ENCODE results near the gene CYP26C1.
"Not testable (repeated sequence)": the region's sequence is repeated elsewhere in the genome, so short reads cannot be mapped to it uniquely, and the experiment has no call there.

CYP26C1 gene

DNA sequence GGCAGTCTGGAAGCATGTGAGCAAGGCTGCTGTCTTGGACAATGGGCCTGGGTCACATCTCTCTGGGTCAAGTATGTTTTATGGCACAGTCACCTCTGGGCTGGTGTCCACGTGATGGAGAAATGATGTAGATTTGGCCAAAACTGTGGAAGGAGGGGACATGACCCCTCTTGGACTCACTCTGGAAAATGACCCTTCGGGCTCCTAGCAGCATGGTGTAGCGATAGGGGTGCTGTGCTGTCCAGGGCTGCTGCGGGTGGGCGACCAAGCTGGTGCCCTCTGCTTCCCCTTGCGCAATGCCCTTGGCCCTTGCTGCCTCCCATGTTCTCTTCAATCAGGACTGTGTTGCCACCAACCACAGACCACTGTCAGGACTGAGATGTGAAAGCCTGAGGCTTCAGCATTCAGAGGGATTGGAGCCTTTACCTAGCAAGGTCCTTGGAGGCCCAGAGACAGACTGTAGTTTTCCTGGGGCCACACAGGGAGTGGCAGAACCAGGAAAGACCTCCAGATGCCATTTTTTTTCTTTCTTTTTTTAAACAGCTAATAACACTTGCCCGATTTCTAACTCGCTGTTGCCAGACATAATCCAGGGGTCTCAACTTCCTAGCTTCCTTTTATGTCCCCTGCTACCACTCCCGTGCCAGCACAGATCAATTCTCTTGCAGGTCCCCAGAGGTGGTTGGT, 19.2 kb downstream of the CYP26C1 start:
- no peak for DNase-seq

DNA sequence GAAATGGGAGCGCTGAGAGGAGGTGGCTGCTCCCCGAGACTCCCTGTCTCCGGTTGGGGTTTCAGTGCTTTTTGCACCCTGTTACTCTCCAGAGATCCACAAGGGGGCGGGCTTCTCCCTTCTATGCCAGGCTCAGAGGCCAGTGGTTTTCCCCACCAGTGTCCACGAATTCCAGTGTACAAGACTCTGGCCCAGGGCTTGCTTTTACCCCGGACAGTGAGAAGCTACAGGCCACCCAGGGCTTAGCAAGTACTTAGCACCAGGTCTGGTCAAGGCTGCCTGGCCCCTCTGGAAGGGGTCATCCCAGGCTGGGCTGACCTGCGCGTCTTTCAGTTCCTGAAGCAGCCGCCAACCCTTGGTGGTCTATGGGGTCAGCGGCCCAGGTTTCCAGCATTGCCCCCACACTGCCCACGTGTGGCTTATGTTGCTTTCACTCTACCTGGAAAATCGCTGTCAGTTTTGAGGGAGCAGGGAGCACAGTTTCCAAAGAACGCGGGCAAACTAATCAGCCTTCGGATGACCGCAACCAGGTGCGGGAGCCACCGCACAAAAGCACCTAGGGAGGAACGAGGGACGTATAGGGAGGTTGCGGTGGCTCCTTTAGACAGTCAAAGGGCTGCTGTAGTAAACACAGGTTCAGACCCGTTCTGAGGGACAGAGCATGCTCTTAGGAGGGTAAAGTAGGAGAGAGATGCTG, 19.9 kb downstream of the CYP26C1 start:
- no peak for DNase-seq

DNA sequence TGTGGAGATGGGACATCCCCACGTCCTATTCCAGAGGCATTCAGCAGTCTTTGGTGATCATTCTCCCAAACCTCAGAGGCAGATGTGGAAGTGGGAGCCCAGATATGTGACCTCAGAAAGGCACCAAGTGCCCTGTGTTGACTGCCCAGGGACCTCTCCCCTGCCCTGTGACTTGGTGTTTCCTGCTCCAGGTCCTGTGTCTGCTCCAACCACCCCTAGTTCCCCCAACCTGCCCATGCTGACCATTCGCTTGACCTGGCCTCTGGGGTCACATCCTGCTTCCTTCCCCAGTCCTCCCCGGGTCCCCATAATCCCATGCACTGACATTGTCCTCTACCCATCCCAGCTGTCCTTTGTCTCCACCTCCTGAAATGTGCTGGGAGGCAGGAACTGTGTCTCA, 20.7 kb downstream of the CYP26C1 start:
- DNase-seq = no peak

DNA sequence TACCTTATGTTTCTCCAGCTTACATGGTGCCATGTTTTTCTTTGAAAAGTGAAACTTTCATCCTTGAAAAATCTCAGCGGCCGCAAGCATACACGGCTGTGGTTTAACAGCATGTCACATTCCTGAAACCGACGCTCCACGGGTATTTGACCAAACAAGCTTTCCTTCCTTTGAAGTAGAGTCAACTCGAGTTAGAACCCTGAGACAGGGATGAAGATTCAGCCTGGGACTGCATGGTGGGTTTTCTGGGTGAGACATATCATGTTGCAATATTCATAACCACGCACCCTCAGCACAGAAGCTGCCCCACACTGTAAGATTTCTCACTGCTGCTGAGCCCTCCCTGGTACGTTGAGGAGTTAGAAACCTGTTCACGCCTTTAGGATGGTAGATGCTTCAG, 21.2 kb downstream of the CYP26C1 start:
- no peak for DNase-seq

DNA sequence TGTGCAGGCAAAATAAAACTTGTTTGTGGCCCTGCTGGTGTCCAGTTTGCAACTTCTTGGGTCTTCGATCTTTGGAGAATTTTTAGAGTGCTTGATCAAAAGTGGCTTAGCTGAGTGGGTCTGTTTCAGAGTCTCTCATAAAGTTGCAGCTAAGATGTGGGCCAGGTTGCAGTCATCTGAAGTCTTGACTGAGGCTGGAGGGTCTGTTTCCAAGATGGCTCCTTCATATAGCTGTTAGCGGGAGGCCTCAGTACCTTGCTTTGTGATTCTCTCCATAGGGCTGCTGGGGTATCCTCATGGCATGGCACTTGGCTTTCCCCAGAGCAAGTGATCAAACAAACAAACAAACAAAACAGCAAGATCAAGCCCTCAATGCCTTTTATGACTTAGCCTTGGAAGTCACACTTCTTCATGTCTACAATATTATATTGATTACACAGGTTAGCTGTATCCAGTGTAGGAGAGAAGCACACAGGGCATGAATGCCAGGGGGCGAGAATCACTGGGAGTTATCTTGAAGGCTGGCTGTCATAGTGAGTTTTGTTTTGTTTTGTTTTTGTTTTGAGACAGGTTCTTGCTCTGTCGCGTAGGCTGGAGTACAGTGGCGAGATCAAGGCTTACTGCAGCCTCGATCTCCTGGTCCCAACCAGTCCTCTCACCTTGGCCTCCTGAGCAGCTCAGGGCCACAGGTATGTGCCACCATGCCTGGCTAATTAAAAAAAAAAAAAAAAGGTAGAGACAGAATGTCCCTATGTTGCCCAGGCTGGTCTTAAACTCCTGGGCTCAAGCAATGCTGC, 23.3 kb downstream of the CYP26C1 start:
- DNase-seq = no peak

GRCh38 chr10:93085272-93085859, 24.8 kb downstream of the CYP26C1 start:
- DNase-seq = no peak

DNA sequence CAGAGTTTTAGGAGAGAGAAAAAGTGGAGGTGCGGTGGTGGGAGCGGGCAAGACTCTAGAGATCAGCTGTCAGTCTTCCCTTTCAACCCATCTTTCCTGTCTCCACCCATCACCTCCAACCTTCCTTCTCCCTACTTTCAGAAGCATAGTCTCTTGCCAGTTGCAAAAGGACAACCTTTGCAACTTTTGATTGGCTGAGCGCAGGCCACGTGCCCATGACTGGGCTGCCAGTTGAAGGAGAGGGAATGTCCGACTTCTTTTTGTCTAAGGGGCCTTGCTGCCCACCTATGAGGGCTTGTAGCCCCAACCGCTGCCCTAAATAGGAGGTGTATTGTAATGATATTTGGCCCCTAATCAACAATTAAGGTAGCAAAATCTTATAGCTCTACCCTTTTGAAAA, 25.7 kb downstream of the CYP26C1 start:
- DNase-seq = no peak

DNA sequence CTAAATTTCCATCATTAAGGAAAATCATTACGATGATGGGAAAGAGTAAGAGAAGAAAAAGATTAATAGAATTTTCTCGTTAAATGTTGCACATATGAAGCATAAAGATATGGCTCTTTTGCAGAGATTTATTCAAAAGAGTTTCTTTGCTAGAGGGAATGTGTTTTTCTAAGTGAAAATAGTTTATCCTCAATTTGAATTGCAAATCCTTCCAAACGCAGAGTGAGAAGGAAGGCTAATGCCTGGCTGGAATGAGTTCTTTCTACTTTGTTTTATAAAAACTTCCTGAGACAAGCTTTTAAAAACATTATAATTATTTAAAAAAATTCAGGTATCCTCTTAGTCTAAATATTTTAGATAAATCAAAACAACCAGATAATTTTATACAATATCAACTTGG, 27.2 kb downstream of the CYP26C1 start:
- DNase-seq = no peak

GRCh38 chr10:93088466-93088865, 27.9 kb downstream of the CYP26C1 start:
- no peak for DNase-seq

- no peak for DNase-seq
Observed at GRCh38 chr10:93090619-93091018, 30.0 kb downstream of the CYP26C1 start.

DNA sequence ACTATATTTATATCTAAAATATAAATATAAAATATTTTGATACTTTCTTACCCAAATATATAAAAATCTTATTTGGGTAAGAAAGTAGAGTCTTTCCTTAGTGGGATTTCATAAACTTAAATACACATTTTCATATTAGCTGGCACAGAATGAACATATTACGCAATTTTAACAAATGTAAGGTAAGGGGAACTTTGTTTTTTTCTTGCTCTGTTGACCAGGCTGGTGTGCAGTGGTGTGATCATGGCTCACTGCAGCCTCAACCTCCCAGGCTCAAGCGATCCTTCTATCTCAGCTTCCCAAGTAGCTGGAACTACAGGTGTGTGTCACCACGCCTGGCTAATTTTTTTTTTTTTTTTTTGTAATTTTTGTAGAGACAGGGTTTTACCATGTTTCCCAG, 31.4 kb downstream of the CYP26C1 start:
- DNase-seq = no peak

GRCh38 chr10:93095225-93095624, 34.6 kb downstream of the CYP26C1 start:
- DNase-seq = no peak

GRCh38 chr10:93096901-93097300, 36.3 kb downstream of the CYP26C1 start:
- DNase-seq = no peak

GRCh38 chr10:93097386-93097785, 36.8 kb downstream of the CYP26C1 start:
- DNase-seq = no peak

- no peak for DNase-seq
Observed at GRCh38 chr10:93098816-93099215, 38.2 kb downstream of the CYP26C1 start.

GRCh38 chr10:93099670-93100069, 39.1 kb downstream of the CYP26C1 start:
- DNase-seq = no peak

GRCh38 chr10:93101148-93101547, 40.5 kb downstream of the CYP26C1 start:
- DNase-seq = not testable (repeated sequence)

DNA sequence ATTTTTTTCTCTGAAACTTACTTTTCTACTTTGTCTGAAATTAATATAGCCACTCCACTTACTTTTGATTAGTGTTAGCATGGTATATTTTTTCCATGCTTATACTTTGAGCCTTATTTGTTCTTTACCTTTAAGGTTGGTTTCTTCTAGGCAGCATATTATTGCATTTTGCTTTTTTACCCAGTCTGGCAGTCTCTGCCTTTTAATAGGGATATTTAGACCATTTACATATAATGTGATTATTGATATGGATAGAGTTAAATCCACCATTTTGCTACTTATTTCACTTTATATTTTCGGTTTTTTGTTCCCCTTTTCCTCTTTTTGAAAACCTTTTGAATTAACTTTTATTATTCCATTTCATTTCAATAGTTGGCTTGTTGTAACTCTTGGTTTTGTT, 43.4 kb downstream of the CYP26C1 start:
- DNase-seq = no peak

DNA sequence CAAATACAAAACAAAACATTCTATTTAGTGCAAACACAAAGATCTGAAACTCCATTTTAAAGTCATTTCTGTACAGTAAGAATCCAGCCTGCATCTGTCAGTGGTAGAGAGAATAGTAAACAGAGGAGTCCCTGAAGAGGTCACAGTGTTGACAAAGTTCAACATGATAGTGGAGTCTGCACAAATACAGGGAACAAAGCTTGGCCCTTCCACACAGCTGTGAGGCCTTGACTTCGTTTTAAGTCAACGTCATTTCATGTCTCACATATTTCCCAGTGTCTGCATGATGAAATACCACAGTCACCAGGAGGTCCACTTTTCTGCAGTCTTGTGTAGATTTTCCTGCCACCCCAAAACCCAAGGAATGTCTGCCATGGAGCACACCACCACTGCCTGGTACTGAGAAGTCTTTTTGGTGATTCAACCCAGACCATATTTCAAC, 46.1 kb downstream of the CYP26C1 start:
- DNase-seq = no peak

GRCh38 chr10:93110472-93111146, 50.0 kb downstream of the CYP26C1 start:
- DNase-seq = no peak

DNA sequence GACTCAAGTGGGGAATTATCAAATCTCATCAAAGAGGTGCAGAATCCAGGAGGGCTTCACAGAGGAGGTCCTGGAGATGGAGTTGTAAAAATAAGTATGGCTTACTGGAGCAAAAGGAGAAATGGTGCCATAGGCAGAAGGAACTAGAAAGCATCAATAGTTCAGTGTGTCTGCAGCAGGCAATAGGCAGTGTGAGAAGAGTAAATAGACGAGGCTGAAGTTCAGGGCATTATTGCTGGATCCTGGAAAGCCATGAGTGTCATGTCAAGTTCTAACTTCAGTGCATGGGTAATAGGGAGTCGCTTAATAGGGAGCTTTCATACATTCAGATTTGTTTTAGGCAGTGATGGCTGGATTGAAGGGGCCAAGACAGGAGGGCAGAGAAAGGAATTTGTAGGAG, 52.4 kb downstream of the CYP26C1 start:
- DNase-seq = no peak

DNA sequence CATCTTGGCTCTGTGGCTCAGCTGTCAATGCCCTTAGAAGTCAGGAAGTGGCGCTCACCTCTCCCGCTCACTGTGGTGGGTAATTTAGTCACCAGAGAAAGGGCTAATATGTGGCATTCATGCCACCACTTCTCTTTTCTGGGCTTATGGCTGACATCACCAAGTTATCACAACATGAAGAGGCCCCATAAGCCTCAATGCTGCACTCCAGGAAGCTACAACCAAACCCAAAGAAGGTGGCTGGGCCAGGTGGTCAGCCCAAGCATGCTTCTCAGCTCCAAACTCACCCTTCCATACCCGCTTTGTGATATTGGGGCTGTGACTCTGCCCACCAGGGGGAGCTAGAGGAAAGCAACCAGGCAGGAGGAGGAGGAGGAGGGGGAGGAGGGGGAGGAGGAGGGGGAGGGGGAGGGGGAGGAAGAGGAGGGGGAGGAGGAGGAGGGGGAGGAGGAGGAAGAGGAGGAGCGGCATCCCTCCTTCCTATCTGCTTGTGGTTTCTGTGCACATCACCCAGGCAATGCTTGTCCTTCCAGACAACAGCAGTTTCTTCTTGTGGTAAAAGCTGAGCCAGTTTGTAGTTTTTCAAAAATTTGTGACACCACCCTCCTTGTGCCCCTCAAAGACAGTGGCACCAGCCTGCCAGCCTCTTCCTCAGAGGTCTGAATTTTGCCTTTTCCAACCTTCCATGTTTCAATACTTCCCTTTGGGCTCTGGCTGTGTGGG, 55.2 kb downstream of the CYP26C1 start:
- DNase-seq = no peak

All from NCI-H187 (cell line).